Neural cell (in vitro differentiated cells): ENCODE data around the gene DGKD. TPM values are rescaled to one million over a fixed set of nuclear protein-coding genes. Genes with fewer than 3 reads are reported as not detected.

ENCODE experiments used
- H2AFZ ChIP-seq: fragments of 200-600, 300-800 bp; sonication (generic), shearing (Covaris generic); 2 replicates; pipeline ENCODE4 v1.6.0; 2014; ENCODE audit warnings: low read depth, mild to moderate bottlenecking, antibody characterized with exemption, low read length, moderate library complexity
- H3F3A ChIP-seq: fragments of 200-600 bp; shearing (Covaris generic); 2 replicates; pipeline ENCODE4 v1.6.1; 2016; ENCODE audit warnings: mild to moderate bottlenecking, moderate library complexity, mixed read lengths, antibody characterized with exemption, low read length; ENCODE audit not compliant: insufficient read depth, poor library complexity, severe bottlenecking
- H3K27ac ChIP-seq: fragments of 200-600, 300-800 bp; sonication (generic), shearing (Covaris generic); 2 replicates; pipeline ENCODE4 v1.5.1; 2014; ENCODE audit warnings: mild to moderate bottlenecking, low read length, moderate library complexity
- H3K27me3 ChIP-seq: fragments of 300-800, 200-600 bp; sonication (generic), shearing (Covaris generic); 2 replicates; pipeline ENCODE4 v1.6.0; 2014; ENCODE audit warnings: mild to moderate bottlenecking, low read depth, low read length, moderate library complexity; ENCODE audit not compliant: insufficient read depth
- H3K36me3 ChIP-seq: fragments of 300-800, 200-600 bp; sonication (generic), shearing (Covaris generic); 2 replicates; pipeline ENCODE4 v1.5.1; 2014; ENCODE audit warnings: mild to moderate bottlenecking, antibody characterized with exemption, low read length, moderate library complexity; ENCODE audit not compliant: insufficient read depth
- H3K4me2 ChIP-seq: fragments of 300-800, 200-600 bp; sonication (generic), shearing (Covaris generic); 2 replicates; pipeline ENCODE4 v1.6.0; 2014; ENCODE audit warnings: mild to moderate bottlenecking, low read length
- H3K4me3 ChIP-seq: fragments of 300-800, 200-600 bp; sonication (generic), shearing (Covaris generic); 2 replicates; pipeline ENCODE4 v1.5.1; 2014; ENCODE audit warnings: mild to moderate bottlenecking, low read length, moderate library complexity
- H3K79me2 ChIP-seq: fragments of 200-600 bp; shearing (Covaris generic); replicated peaks from 2 replicates; pipeline ENCODE4 v1.6.0; 2014; ENCODE audit warnings: mild to moderate bottlenecking, low read length, moderate library complexity; ENCODE audit not compliant: insufficient read depth
- H3K9ac ChIP-seq: fragments of 300-800, 200-600 bp; sonication (generic), shearing (Covaris generic); 2 replicates; pipeline ENCODE4 v1.6.1; 2016; ENCODE audit warnings: mild to moderate bottlenecking, low read length, mixed read lengths
- H3K9me2 ChIP-seq: fragments of 200-600 bp; shearing (Covaris generic); 2 replicates; pipeline ENCODE4 v1.6.1; 2016; ENCODE audit warnings: mild to moderate bottlenecking, low read length, mixed read lengths; ENCODE audit not compliant: insufficient read depth
- H3K9me3 ChIP-seq: fragments of 200-600, 300-800 bp; sonication (generic), shearing (Covaris generic); 2 replicates; pipeline ENCODE4 v1.6.1; 2016; ENCODE audit warnings: mild to moderate bottlenecking, mixed run types, low read length, moderate library complexity, mixed read lengths
- H4K20me1 ChIP-seq: fragments of 200-600 bp; shearing (Covaris generic); 2 replicates; pipeline ENCODE4 v1.6.1; 2016; ENCODE audit warnings: mild to moderate bottlenecking, mixed run types; ENCODE audit not compliant: insufficient read depth
- CTCF ChIP-seq: fragments of 450-650 bp; IDR thresholded peaks from 2 replicates; pipeline ENCODE4 v1.5.1; 2014; ENCODE audit warnings: antibody characterized with exemption, mild to moderate bottlenecking, moderate library complexity; ENCODE audit not compliant: poor library complexity, severe bottlenecking
- EP300 ChIP-seq: fragments of 450-650 bp; conservative IDR thresholded peaks from 2 replicates; pipeline ENCODE4 v1.6.1; 2014; ENCODE audit warnings: antibody characterized with exemption, mild to moderate bottlenecking, moderate library complexity; ENCODE audit not compliant: poor library complexity, severe bottlenecking
- EZH2 ChIP-seq: fragments of 200-600, 300-800 bp; shearing (Covaris generic), sonication (generic); IDR thresholded peaks from 2 replicates; pipeline ENCODE4 v1.6.1; 2014; ENCODE audit warnings: antibody characterized with exemption, low read length, borderline replicate concordance, mild to moderate bottlenecking; ENCODE audit not compliant: insufficient read depth, poor library complexity, severe bottlenecking
- MXI1 ChIP-seq: fragments of 450-650 bp; conservative IDR thresholded peaks from 2 replicates; pipeline ENCODE4 v1.6.1; 2014; ENCODE audit warnings: antibody characterized with exemption, mild to moderate bottlenecking; ENCODE audit not compliant: poor library complexity, severe bottlenecking
- POLR2AphosphoS5 ChIP-seq: IDR thresholded peaks from 2 replicates; pipeline ENCODE4 v1.6.1; 2012
- RAD21 ChIP-seq: fragments of 450-650 bp; conservative IDR thresholded peaks from 2 replicates; pipeline ENCODE4 v1.6.1; 2014; ENCODE audit warnings: antibody characterized with exemption, mild to moderate bottlenecking, moderate library complexity
- REST ChIP-seq: IDR thresholded peaks from 2 replicates; pipeline ENCODE4 v1.6.1; 2012; ENCODE audit warnings: borderline replicate concordance
- SMC3 ChIP-seq: fragments of 450-650 bp; conservative IDR thresholded peaks from 2 replicates; pipeline ENCODE4 v1.6.1; 2014; ENCODE audit warnings: antibody characterized with exemption, mild to moderate bottlenecking, moderate library complexity; ENCODE audit not compliant: poor library complexity
- TAF1 ChIP-seq: IDR thresholded peaks from 2 replicates; pipeline ENCODE4 v1.6.1; 2012; ENCODE audit warnings: low read depth
- polyA plus RNA-seq: library from polyadenylated mRNA; depleted of rRNA; stranded (reverse); fragments of >200 nt; gene quantifications from 2 replicates; pipeline ENCODE4 v1.2.3, GENCODE V29; 2014

Gene DGKD
- polyA plus RNA-seq, 1 donor from 2014 or later = 36.4 TPM

- no peak overlapping the region for H3K4me3 ChIP-seq
- no peak overlapping the region for H3K27ac ChIP-seq
- TF ChIP-seq RAD21 (no peak), REST (no peak), SMC3 (no peak), EP300 (no peak), POLR2AphosphoS5 (no peak), TAF1 (no peak)
- H3K9me3 ChIP-seq = no peaks in the 10 kb centered on the region
- H3K9me2 ChIP-seq = no peaks in the 10 kb centered on the region
- H3F3A ChIP-seq = no peaks in the 10 kb centered on the region
- no peak overlapping the region for H2AFZ ChIP-seq
- H3K36me3 ChIP-seq = no peaks in the 10 kb centered on the region
- H3K27me3 ChIP-seq = no peaks in the 10 kb centered on the region
- no peak overlapping the region for H3K9ac ChIP-seq
- no peaks in the 10 kb centered on the region for H4K20me1 ChIP-seq
- no peak overlapping the region for H3K4me2 ChIP-seq
- no peaks in the 10 kb centered on the region for H3K79me2 ChIP-seq
Observed at GRCh38 chr2:233436691-233437438, 82.6 kb downstream of the DGKD start.

- Histone ChIP-seq H3K27me3 (no peaks in the 10 kb centered on the region), H3K4me3 (no peak overlapping the region), H3K9me2 (no peaks in the 10 kb centered on the region), H3K27ac (no peak overlapping the region), H3K9ac (no peak overlapping the region), H3K4me2 (no peak overlapping the region), H3K79me2 (no peaks in the 10 kb centered on the region), H3F3A (no peaks in the 10 kb centered on the region), H4K20me1 (no peaks in the 10 kb centered on the region), H3K36me3 (no peaks in the 10 kb centered on the region), H2AFZ (no peak overlapping the region), H3K9me3 (no peaks in the 10 kb centered on the region)
- no peak for TF ChIP-seq SMC3
- TF ChIP-seq EP300 = no peak
- no peak for TF ChIP-seq EZH2
- no peak for TF ChIP-seq RAD21
- no peak for TF ChIP-seq REST
- TF ChIP-seq TAF1 = no peak
- TF ChIP-seq CTCF = no peak
- no peak for TF ChIP-seq MXI1
- no peak for TF ChIP-seq POLR2AphosphoS5
Observed at GRCh38 chr2:233437439-233437955, 83.2 kb downstream of the DGKD start.
